T-helper 2 cell treated with Interferon-gamma antibody and Interleukin-4, amounts not matched to agents 100 ng/mL and 5 ng/mL, for 36 hours (primary cell): Measurements from ENCODE around the gene RIGI. TPM values are rescaled to one million over a fixed set of nuclear protein-coding genes. Genes with fewer than 3 reads are reported as not detected.
"Not testable (repeated sequence)": the region's sequence is repeated elsewhere in the genome, so short reads cannot be mapped to it uniquely, and the experiment has no call there.

ENCODE experiments used
- intact Hi-C: fragments of 100-400 bp; cut with micrococcal nuclease; formaldehyde crosslinking; loops from one replicate; pipeline ENCODE4 v1.15.1; 2023
- total RNA-seq: library from RNA; stranded (reverse); gene quantifications from 2 replicates; pipeline ENCODE4 v1.2.3, GENCODE V29; 2022

RIGI gene
- total RNA-seq, 1 donor from 2014 or later: 15.2 TPM

- intact Hi-C loops: loop anchor here (10.0 kb wide), 1 partner anchor 69 kb away; no protein-coding TSS in a partner anchor
Observed at GRCh38 chr9:32533816-32534215, 7.8 kb upstream of the RIGI start.

GRCh38 chr9:32533336-32533735 lies 7.3 kb upstream of the RIGI start:
- intact Hi-C loops: loop anchor here (10.0 kb wide), 1 partner anchor 69 kb away; no protein-coding TSS in a partner anchor

DNA sequence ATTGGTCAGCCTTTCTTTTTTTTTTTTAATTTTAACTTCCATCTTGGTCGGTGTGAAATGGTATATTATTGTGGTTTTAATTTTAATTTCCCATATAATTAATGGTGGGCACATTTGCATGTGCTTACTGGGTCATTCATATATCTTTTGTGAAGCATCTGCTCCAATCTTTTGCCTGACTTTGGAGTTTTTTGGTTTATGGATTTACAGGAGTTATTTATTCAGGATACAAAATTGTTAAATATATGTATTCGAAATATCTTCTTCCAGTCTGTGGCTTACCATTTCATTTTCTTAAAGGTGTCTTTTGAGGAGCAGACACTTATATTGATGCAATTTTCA lies 682 bp upstream of the RIGI start:
- intact Hi-C loops: loop anchor here (1.0 kb wide), 4 partner anchors 25 to 147 kb away; partner anchors contain the start of genes ACO1 and NDUFB6

DNA sequence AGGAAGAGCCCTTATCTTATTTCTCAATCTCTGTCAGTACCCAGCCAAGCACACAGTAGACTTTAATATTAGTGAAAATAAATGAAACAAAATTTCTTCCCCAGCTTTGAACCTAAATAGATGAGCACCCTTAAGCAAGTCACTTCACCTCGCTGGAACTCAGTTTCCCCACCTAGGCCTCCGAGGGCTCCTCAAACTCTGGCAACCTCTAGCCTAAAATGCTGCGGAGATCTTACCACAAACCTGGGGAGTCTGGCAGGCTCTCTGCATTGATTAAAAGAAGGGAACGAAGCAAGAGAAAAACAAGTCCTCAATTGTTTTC lies 326 bp downstream of the RIGI start:
- intact Hi-C loops: loop anchor here (1.0 kb wide), 4 partner anchors 26 to 146 kb away; partner anchors contain the start of genes ACO1 and NDUFB6

DNA sequence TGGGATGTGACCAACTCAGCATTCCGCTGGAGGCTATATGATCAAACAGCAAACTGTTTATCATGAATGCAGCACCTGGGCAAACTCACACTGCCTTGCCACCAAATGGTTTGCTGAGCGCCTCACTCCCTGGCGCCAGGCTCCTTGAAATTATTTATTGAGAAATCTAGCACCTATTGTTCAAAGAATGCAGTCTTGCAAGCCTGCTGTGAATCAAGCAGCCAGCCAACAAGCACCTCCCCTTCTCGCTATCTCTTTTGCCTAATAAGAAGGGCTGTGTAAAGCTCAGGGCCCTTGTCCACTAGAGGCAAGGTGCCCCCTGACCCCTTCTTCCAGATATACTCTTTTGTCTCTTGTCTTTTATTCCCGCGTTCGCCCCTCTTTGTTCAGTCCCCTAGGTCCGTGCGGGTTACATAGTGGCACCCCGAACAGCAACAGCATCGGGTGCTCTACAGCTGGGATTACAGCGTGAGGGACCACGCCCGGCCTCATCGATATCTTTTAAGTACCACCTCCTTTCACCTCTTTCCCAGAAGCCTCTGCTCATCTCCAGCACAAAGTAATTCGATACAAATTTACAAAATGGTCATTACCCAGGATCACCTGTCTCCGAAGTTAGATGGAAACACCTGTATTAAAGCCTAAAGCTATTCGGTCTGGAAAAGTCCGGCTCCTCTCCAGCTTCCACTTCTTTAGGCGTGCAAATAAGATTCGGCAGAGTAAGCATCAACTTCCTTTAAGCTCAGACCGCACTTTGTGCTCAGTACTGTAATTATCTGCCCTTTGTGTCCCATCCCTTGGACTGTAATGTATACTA lies 896 bp downstream of the RIGI start:
- intact Hi-C loops: no loop called here

DNA sequence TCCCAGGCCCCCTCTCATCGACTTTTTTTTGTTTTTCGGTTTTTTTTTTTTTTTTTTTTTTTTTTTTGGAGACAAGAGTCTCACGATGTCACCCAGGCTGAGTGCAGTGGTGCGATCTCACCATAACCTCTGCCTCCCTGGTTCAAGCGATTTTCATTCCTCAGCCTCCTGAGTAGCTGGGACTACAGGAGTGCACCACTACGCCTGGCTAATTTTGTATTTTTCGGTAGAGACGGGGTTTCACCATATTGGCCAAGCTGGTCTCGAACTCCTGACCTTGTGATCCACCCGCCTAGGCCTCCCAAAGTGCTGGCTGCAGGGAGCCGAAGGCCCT lies 1.5 kb downstream of the RIGI start:
- intact Hi-C loops: not testable (repeated sequence)

DNA sequence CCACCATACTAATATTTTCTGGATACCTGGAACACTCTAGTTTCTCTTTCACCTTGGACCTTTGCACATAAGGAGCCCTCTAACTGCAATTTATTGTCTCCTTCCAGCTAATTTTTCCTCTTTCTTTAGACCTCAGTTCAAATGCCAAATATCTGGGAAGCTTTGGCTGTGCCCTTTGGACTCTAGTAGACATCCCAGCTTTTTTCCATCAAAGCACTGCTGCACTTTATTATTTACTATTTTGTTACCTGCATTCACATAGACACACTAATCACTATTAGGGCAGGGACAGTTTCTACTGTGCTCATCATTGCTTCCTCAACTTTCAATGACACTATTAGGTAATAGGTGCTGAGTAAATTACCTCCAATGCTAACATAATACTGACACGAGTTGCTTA lies 2.1 kb downstream of the RIGI start:
- intact Hi-C loops: no loop called here

- intact Hi-C loops: no loop called here
Observed at GRCh38 chr9:32518276-32518675, 7.7 kb downstream of the RIGI start.

DNA sequence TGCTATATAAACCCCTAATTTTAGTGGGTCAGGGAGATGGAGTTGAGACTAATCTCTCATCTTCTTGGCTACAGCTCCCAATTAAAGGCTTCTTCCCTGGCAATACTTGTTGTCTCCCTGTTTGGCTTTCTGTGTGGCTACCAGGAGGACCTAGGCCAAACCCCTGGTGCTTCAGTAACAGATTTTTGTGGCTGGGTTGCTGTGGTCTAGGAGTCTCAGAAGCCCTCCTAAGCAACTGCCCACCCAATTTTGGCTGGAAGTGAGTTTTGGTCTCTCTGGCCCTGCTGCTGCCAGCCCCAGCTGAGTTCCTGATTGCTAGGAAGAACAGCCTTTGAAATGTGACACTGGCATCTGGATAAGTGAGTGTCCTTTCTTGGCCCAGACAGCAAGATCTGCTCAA lies 9.8 kb downstream of the RIGI start:
- intact Hi-C loops: no loop called here

DNA sequence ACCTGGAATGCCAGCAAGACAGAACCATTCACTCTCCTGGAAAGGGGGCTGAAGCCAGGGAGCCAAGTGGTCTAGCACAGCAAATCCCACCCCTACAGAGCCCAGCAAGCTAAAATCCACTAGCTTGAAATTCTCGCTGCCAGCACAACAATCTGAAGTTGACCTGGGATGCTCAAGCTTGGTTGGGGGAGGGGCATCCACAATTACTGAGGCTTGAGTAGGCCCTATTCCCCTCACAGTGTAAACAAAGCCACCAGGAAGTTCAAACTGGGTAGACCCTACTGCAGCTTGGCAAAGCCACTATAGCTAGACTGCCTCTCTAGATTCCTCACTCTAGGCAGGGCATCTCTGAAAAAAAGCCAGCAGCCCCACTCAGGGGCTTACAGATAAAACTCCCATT lies 17.3 kb downstream of the RIGI start:
- intact Hi-C loops: no loop called here

DNA sequence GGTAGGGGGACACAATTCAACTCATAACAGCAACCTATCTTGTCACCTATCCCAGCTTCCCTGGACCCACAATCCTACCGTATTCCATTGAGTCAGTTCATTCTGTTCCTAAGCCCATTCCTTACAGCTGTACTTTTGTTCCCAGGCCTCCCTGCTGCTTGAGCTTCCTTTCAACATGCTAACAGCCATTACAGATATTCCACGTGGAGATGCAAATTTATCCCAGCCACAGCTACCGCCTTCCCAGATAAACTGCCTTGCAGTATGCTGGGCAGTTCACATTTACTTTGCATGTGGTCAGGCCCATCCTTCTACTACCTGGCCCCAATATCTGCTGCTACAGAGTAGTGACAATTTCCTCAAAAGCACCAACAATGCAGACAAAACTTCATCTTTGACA lies 23.0 kb downstream of the RIGI start:
- intact Hi-C loops: no loop called here

- intact Hi-C loops: no loop called here
Observed at GRCh38 chr9:32502464-32502863, 23.5 kb downstream of the RIGI start.

DNA sequence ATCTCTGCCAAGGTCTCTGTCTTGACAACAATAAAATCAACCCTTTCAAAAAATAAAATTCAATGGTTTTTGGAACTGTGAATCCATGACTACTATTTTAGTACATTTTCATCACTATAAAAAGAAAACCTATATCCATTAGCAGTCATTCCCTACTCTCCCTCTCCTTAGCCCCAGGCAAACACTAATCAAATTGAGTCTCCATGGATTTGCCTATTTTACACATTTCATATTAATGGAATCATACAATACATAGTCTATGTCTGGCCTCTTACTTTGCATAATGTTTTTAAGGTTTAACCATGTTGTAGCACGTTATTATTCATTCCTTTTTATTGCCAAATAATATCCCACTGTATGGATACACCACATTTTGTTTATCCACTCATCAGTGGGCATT lies 24.1 kb downstream of the RIGI start:
- intact Hi-C loops: no loop called here

GRCh38 chr9:32500768-32501167 lies 25.2 kb downstream of the RIGI start:
- intact Hi-C loops: no loop called here

DNA sequence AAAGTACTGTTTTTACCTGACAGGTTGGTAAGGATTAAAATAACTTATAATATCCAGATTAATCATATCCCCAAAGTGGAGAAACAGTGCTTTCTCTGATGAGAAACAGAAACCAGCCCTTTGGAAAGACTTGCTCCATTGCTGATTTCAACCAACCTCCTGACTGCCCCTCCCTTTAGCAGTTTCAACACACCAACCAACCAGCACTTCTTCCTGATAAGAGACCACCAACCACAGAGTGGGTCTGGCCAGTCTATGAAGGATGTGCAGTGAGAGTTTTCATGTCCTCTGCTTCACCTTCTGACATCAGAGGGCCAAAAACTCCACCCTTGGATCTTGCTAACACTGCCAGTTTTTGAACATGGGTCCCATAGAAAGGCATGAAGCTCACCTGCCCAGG lies 28.1 kb downstream of the RIGI start:
- intact Hi-C loops: no loop called here

DNA sequence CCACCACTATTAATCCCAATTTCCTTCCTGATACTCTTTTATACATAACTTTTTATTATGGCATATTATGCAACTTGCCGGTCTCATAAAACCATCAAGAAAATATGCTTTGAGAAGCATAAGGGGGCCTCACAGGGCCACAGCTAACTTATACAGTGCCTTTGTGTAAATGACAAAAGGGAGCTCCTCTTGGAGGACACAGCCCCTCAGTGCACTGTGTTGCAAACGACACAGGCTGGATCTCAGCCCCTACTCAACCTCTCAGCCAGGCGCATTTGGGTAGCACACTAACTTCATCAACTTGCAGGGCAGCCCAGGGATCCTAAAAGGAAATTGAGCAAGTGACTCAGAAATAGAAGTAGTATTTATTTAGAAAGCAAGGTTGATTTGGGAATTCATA lies 35.4 kb downstream of the RIGI start:
- intact Hi-C loops: no loop called here

GRCh38 chr9:32487981-32488380 lies 38.0 kb downstream of the RIGI start:
- intact Hi-C loops: no loop called here

- intact Hi-C loops: no loop called here
Observed at GRCh38 chr9:32486839-32487562, 39.0 kb downstream of the RIGI start.

GRCh38 chr9:32483343-32483742 lies 42.7 kb downstream of the RIGI start:
- intact Hi-C loops: no loop called here
